C4-2B (cell line): ENCODE data around the gene LCN15.

Experiments used
- CTCF ChIP-seq: fragments of 450-650 bp; conservative IDR thresholded peaks from 2 replicates; pipeline ENCODE4 v1.5.1; 2017; ENCODE audit warnings: mild to moderate bottlenecking
- ZFX ChIP-seq: fragments of 450-650 bp; IDR thresholded peaks from 2 replicates; pipeline ENCODE4 v1.6.1; 2017

DNA sequence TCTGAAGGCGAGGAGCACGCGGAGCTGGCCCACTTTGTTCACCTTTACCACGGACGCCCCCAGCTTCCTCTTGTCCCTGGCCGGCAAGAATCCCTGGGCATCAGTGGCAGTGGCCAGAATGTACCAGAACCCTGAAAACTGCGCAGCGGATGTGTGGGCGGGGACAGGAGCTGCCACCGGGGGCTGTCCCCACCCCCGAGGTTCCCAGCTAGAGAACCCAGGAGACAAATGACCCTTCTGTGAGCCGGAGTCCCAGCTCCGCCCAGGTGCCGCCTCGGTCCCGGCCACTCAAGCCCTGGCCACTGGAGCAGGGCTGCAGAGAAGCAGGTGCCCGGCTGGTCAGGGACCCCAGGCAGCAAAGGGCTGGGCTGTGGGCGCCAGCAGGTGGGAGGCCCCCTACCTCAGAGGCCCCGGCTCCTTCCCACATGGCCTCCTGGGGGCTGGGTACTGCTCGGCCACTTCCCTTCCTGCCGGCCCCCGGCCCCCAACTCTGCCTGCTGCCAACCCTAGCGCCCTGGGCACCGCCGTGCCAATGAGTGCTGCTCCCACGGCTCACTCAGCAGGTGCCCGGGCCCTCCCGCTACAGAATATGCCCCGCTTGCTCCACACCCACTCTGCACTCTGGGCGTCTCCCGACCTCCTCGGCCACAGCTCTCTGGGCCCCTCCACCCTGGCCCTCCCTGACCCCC lies 22.3 kb downstream of the LCN15 start:
- TF ChIP-seq CTCF (no peak), ZFX (no peak)
